GM12878 (cell line): Measurements from ENCODE around the gene FASN. TPM values are rescaled to one million over a fixed set of nuclear protein-coding genes. Genes with fewer than 3 reads are reported as not detected.
A peak's percentile ranks its signal among the peaks of the same experiment; 100 is the strongest.

Source experiments
- ATAC-seq: fragments of 200-7000 bp; cut with Tn5 transposase; 3 replicates; pipeline ENCODE4 v1.9.1; 2020; ENCODE audit warnings: mild to moderate bottlenecking, moderate library complexity
- BruUV-seq: library from RNA; stranded (reverse); fragments of 400-500 nt; replicated peaks from 2 replicates; lab custom pipeline; 2021; lab: Mats Ljungman, UMichigan
- CTCF ChIA-PET: fragments of 300-600 bp; sonication (Branson Sonifier 250); formaldehyde crosslinking; extraction: SDS; loops from one replicate; lab custom pipeline; 2021; ENCODE audit warnings: inconsistent platforms; lab: Yijun Ruan, JAX
- POLR2A ChIA-PET: fragments of 350-600 bp; formaldehyde crosslinking; extraction: SDS; loops from one replicate; lab custom pipeline; 2021; ENCODE audit warnings: inconsistent platforms; lab: Charles Lee
- RAD21 ChIA-PET: fragments of 300-600 bp; sonication (Branson Sonifier 250); formaldehyde crosslinking; loops from one replicate; lab custom pipeline; 2023; ENCODE audit warnings: antibody characterized with exemption; ENCODE audit not compliant: unreplicated experiment; lab: Charles Lee
- SMC1A ChIA-PET: fragments of 300-600 bp; sonication (Branson Sonifier 250); formaldehyde crosslinking; loops from one replicate; lab custom pipeline; 2023; ENCODE audit not compliant: unreplicated experiment, uncharacterized antibody; lab: Charles Lee
- DNase-seq: peaks from one replicate; pipeline ENCODE4 v3.0.0-alpha.2; 2011; ENCODE audit warnings: low read depth, low spot score
- FAIRE-seq: peaks from 3 replicates; lab custom pipeline; 2011; peaks lifted over from hg19 to GRCh38; lab: Jason Lieb, UNC
- H2AFZ ChIP-seq: 2 replicates; pipeline ENCODE4 v1.6.0; 2011; ENCODE audit warnings: low read depth, low read length, control low read depth; ENCODE audit not compliant: control insufficient read depth
- H3K27ac ChIP-seq: 2 replicates; pipeline ENCODE4 v1.5.1; 2011; ENCODE audit warnings: control low read depth; ENCODE audit not compliant: control insufficient read depth, insufficient read depth
- H3K27me3 ChIP-seq, 2 experiments: replicated peaks in 1 of 2; 2 replicates each; pipeline versions ENCODE4 v1.6.0 to v1.6.1; 2011; ENCODE audit warnings: low read length in 1 of 2; ENCODE audit not compliant: control insufficient read depth in 2 of 2, insufficient read depth in 2 of 2
- H3K36me3 ChIP-seq, 2 experiments: 2 replicates each; pipeline ENCODE4 v1.5.1; 2011; ENCODE audit warnings: low read length in 1 of 2; ENCODE audit not compliant: control insufficient read depth in 2 of 2, insufficient read depth in 2 of 2
- H3K4me1 ChIP-seq: 2 replicates; pipeline ENCODE4 v1.6.1; 2011; ENCODE audit warnings: mild to moderate bottlenecking, low read length, moderate library complexity, mixed read lengths; ENCODE audit not compliant: control insufficient read depth, insufficient read depth
- H3K4me2 ChIP-seq: 2 replicates; pipeline ENCODE4 v1.6.0; 2011; ENCODE audit warnings: control low read depth; ENCODE audit not compliant: control insufficient read depth, insufficient read depth
- H3K4me3 ChIP-seq: fragments of 200-600 bp; sonication (generic); 2 replicates; pipeline ENCODE4 v1.5.1; 2016
- H3K79me2 ChIP-seq: 2 replicates; pipeline ENCODE4 v1.6.0; 2011; ENCODE audit warnings: low read length; ENCODE audit not compliant: control insufficient read depth, insufficient read depth
- H3K9ac ChIP-seq: 2 replicates; pipeline ENCODE4 v1.8.0; 2011; ENCODE audit warnings: low read length, control low read depth, mixed read lengths; ENCODE audit not compliant: control insufficient read depth, insufficient read depth
- H3K9me3 ChIP-seq: replicated peaks from 3 replicates; pipeline ENCODE4 v1.5.1; 2011; ENCODE audit warnings: mild to moderate bottlenecking, low read length; ENCODE audit not compliant: control insufficient read depth, insufficient read depth
- H4K20me1 ChIP-seq: 2 replicates; pipeline ENCODE4 v1.6.0; 2011; ENCODE audit not compliant: control insufficient read depth, insufficient read depth
- BHLHE40 ChIP-seq, 2 experiments: fragments of 450-650 bp in 1 of 2; IDR thresholded peaks; 2 replicates each; pipeline ENCODE4 v1.6.1; 2011 to 2017; ENCODE audit warnings: low read depth in 2 of 2, borderline replicate concordance in 1 of 2, improper control_type of control experiment in 1 of 2, low read length in 1 of 2, mild to moderate bottlenecking in 1 of 2
- CBX5 ChIP-seq: sonication (generic); IDR thresholded peaks from 2 replicates; pipeline ENCODE4 v1.6.1; 2016; ENCODE audit warnings: low read depth, moderate library complexity, mild to moderate bottlenecking, inconsistent platforms
- DPF2 ChIP-seq: fragments of 450-650 bp; IDR thresholded peaks from 2 replicates; pipeline ENCODE4 v1.6.1; 2017; ENCODE audit warnings: mild to moderate bottlenecking
- E2F4 ChIP-seq: IDR thresholded peaks from 2 replicates; pipeline ENCODE4 v1.6.1; 2012; ENCODE audit warnings: low read depth, low read length, improper control_type of control experiment
- EED ChIP-seq: sonication (generic); IDR thresholded peaks from 2 replicates; pipeline ENCODE4 v1.6.1; 2016; ENCODE audit warnings: antibody characterized with exemption, low read depth
- EGR1 ChIP-seq, 2 experiments: IDR thresholded peaks; 1 replicate in 1 of 2; 2 replicates in 1 of 2; pipeline ENCODE4 v1.6.1; 2011 to 2012; ENCODE audit warnings: low read depth in 2 of 2, low read length in 2 of 2, borderline replicate concordance in 1 of 2, mild to moderate bottlenecking in 1 of 2, moderate library complexity in 1 of 2
- FOS ChIP-seq: IDR thresholded peaks from 3 replicates; pipeline ENCODE4 v1.6.1; 2011; ENCODE audit warnings: borderline replicate concordance; ENCODE audit not compliant: insufficient read length; ENCODE audit errors: extremely low read depth
- FOXK2 ChIP-seq: fragments of 450-650 bp; IDR thresholded peaks from 2 replicates; pipeline ENCODE4 v1.6.1; 2017; ENCODE audit warnings: mild to moderate bottlenecking, moderate library complexity
- HDAC2 ChIP-seq: fragments of 200-600 bp; sonication (generic); IDR thresholded peaks from 2 replicates; pipeline ENCODE4 v1.6.1; 2017
- IKZF1 ChIP-seq: fragments of 450-650 bp; conservative IDR thresholded peaks from 2 replicates; pipeline ENCODE4 v1.6.1; 2017; ENCODE audit warnings: antibody characterized with exemption, mild to moderate bottlenecking
- MEF2B ChIP-seq: fragments of 450-650 bp; IDR thresholded peaks from 2 replicates; pipeline ENCODE4 v1.6.1; 2018; ENCODE audit warnings: mild to moderate bottlenecking, moderate library complexity; ENCODE audit not compliant: partially characterized antibody, poor library complexity, severe bottlenecking
- NFXL1 ChIP-seq: fragments of 450-650 bp; IDR thresholded peaks from 2 replicates; pipeline ENCODE4 v1.6.1; 2017; ENCODE audit warnings: antibody characterized with exemption, mild to moderate bottlenecking, borderline replicate concordance
- NR2F1 ChIP-seq: fragments of 450-650 bp; conservative IDR thresholded peaks from 2 replicates; pipeline ENCODE4 v1.6.1; 2017; ENCODE audit warnings: mild to moderate bottlenecking
- SMAD5 ChIP-seq: IDR thresholded peaks from 2 replicates; pipeline ENCODE4 v1.6.1; 2016; ENCODE audit warnings: antibody characterized with exemption, low read depth
- USF1 ChIP-seq: IDR thresholded peaks from 2 replicates; pipeline ENCODE4 v1.6.1; 2011; ENCODE audit warnings: borderline replicate concordance, low read depth, mild to moderate bottlenecking, moderate library complexity, mixed read lengths, low read length; ENCODE audit not compliant: insufficient read depth; ENCODE audit errors: extremely low read length
- ZBTB4 ChIP-seq: fragments of 450-650 bp; formaldehyde crosslinking; IDR thresholded peaks from 2 replicates; pipeline ENCODE4 v1.4.0; 2022; ENCODE audit warnings: mild to moderate bottlenecking, moderate library complexity
- WGBS: methylation state at CpG from one replicate; pipeline ENCODE4 v1.1.6; 2016; ENCODE audit warnings: low lambda C conversion rate; ENCODE audit not compliant: insufficient replicate concordance, insufficient coverage; ENCODE audit errors: missing lambda C conversion rate; 5-methylcytosine and 5-hydroxymethylcytosine counted together
- in situ Hi-C: fragments of 300-500 bp; cut with MboI; formaldehyde crosslinking; loops from 9 replicates; pipeline ENCODE4 v1.14.3; 2018; ENCODE audit warnings: mixed read lengths
- intact Hi-C: fragments of 100-400 bp; cut with micrococcal nuclease; formaldehyde crosslinking; loops from one replicate; pipeline ENCODE4 v1.14.2; 2022; ENCODE audit not compliant: unreplicated experiment
- polyA plus RNA-seq, 11 experiments: library from polyadenylated mRNA; depleted of rRNA in 4 of 11; unstranded in 6 of 11; stranded (reverse) in 5 of 11; fragments of >200 nt; fragmentation: Nextera tagmentation in 4 of 11; fragmentation: Illumina TruSeq in 1 of 11; extraction: Ambion mirVana in 4 of 11; extraction: Trizol in 1 of 11; gene quantifications; 1 replicate in 1 of 11; 2 replicates in 10 of 11; pipeline versions ENCODE4 v1.2.1 to v1.2.3, GENCODE V29; 2011 to 2016; ENCODE audit warnings: inconsistent platforms in 2 of 11, missing spikeins in 2 of 11, low read depth in 1 of 11
- total RNA-seq, 4 experiments: library from RNA; depleted of rRNA in 3 of 4; stranded (reverse); fragments of >200 nt in 3 of 4; fragmentation: Illumina TruSeq in 1 of 4; extraction: Trizol in 1 of 4; gene quantifications; 2 replicates each; pipeline versions ENCODE4 v1.2.1 to v1.2.3, GENCODE V29; 2013 to 2021

Gene FASN
- total and polyA plus RNA-seq, 10 of the 15 experiments (the other 5 are each of a cell fraction or from before 2014, with no cell fraction given): 0.19 to 333 (median 30.4) TPM

DNA sequence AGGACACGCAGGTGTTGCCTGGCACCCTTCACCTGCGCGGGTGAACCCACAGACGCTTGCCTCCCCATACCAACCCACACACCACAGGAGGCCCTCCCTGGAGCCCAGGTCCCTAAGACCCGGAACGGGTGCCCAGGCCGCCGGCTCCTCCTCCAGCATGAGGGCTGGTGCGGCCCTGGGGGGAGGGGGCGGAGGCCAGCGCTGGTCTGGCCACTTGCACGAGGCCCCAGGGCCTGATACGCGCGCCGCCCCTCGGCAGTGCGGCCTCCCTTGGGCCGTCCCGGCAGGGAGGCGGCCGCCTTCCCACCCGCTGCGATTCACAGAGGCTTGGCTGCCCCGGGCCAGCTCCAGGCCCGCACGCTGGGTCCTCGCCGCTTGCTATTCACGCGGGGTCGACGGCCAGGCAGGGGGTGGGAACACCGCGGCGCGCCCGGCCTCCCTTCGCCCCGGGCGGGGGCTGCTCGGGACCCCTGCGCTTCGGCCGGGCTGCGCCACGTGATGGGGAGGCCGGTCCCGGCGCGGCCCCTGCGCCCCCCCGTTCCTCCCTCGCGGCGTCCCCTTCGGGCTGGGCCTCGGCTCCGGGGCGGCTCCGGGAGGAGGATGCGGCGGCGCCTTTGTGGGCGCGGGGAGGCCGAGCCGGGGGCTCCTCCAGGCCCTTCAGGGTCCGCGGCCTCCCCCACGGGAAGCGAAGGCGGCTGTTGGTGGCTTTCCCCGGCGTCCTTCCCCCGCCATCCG lies 685 bp downstream of the FASN start:
- Histone ChIP-seq H3K79me2 (peaks cover 47% of the 10 kb centered on the region), H3K9ac (peak overlapping the region; percentile 93), H3K27me3 (no peaks in the 10 kb centered on the region), H3K4me2 (peak overlapping the region; percentile 87), H4K20me1 (no peaks in the 10 kb centered on the region; the same call in 1 of the 2 replicates), H3K36me3 (peaks cover 8 to 25% of the 10 kb centered on the region in 2 experiments; a peak in 3 of 4 replicates), H3K4me1 (peaks cover 17% of the 10 kb centered on the region), H3K27ac (peak overlapping the region; percentile 84), H3K4me3 (peak overlapping the region; percentile 92), H3K9me3 (no peaks in the 10 kb centered on the region), H2AFZ (peak overlapping the region; percentile 44; the same call in 1 of the 2 replicates)
- ATAC-seq (peak; percentile 1), FAIRE-seq (no peak), DNase-seq (no peak)
- WGBS: under 1% methylated on average over 57 of the region's 77 CpGs
- ChIA-PET POLR2A (interaction anchor here (0.6 to 2.3 kb wide), 10 partner anchors 9 to 227 kb away, joined by 3 to 9 read pairs (median 4); partner anchors contain the start of genes CENPX and LRRC45), CTCF (interaction anchor here (1.3 kb wide), 1 partner anchor 31 kb away, joined by 3 read pairs; no protein-coding TSS in a partner anchor), RAD21 (interaction anchor here (1.1 kb wide), 1 partner anchor 60 kb away, joined by 5 read pairs; the partner anchor contains the start of gene DCXR), SMC1A (no interaction called here)
- intact Hi-C loops: loop anchor here (5.0 kb wide), 2 partner anchors 45 to 60 kb away; partner anchors contain the start of genes DCXR, GPS1 and RFNG
- in situ Hi-C loops: no loop called here
- BruUV-seq: TSS peak; percentile 60
- no peak for TF ChIP-seq SMAD5
- no peak for TF ChIP-seq NR2F1
- 0 out of 3 replicates have a peak, but pooled peaks of 1 of the 2 experiments have one; percentile 79 for TF ChIP-seq EGR1 (IDR thresholded peaks at IDR 0.05; ENCODE audit: borderline replicate concordance in 1 of 2, low read depth in 2 of 2, low read length in 2 of 2)
- TF ChIP-seq DPF2: 0 out of 2 replicates have a peak, but pooled peaks have one; percentile 32
- no peak for TF ChIP-seq FOXK2
- TF ChIP-seq HDAC2: no peak
- no peak for TF ChIP-seq FOS
- TF ChIP-seq IKZF1: peak; percentile 34; the same call in 1 of the 2 replicates
- TF ChIP-seq NFXL1: 0 out of 2 replicates have a peak, but pooled peaks have one; percentile 46
- TF ChIP-seq CBX5: no peak
- TF ChIP-seq BHLHE40 (IDR thresholded peaks at IDR 0.05; ENCODE audit: borderline replicate concordance in 1 of 2, low read depth in 2 of 2, low read length in 1 of 2): peak in 1 of 2 experiments; percentile 64; a peak in 2 of 4 replicates
- no peak for TF ChIP-seq MEF2B
- no peak for TF ChIP-seq EED
- peak; percentile 58 for TF ChIP-seq USF1
- no peak for TF ChIP-seq ZBTB4
- no peak for TF ChIP-seq E2F4
